OCI-LY1 (cell line): ENCODE results near the gene CCNY.

ENCODE experiments used
- EZH2 ChIP-seq: fragments of 200-600 bp; sonication (generic), shearing (Covaris generic); IDR thresholded peaks from 2 replicates; pipeline ENCODE4 v1.8.0; 2017; ENCODE audit warnings: borderline replicate concordance, mixed run types, mild to moderate bottlenecking, antibody characterized with exemption, low read length, moderate library complexity, mixed read lengths
- TF ChIP-seq, protein P1 (sequence below): fragments of 200-600 bp; sonication (generic), shearing (Covaris generic); IDR thresholded peaks from 2 replicates; pipeline ENCODE4 v1.5.1; 2017; ENCODE audit warnings: mild to moderate bottlenecking, antibody characterized with exemption, low read length, moderate library complexity, mixed read lengths

DNA sequence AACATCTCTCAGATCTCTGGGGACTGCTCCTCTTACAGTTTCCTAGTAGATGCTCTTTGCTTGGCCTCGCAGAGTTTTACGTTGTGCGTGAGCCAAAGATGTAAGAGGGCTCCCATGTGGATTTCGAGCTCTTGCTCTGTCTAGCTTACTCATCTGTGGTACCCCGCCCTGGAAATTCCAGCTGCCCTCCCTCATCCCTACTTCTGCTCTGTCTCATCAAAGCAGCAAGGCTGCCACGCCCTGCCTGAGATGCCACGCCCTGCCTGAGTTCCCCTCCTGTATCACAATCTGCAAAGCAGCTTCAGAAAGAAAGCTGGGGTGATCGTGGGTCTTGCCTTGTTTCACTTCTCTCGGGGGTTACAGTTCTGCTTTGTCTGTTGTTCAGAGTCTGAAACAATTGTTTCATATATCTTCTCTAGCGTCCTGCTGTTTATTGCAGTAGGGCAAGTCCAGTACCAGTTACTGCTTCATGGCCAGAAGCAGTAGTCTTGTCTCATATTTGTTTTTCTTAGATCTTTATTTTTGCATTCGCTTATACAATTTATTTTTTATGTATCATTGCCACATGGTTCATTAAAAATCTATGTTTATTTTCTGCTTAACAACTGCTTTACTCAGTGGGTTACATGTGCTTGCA, 36.1 kb upstream of the CCNY start:
- TF ChIP-seq, protein P1, sequence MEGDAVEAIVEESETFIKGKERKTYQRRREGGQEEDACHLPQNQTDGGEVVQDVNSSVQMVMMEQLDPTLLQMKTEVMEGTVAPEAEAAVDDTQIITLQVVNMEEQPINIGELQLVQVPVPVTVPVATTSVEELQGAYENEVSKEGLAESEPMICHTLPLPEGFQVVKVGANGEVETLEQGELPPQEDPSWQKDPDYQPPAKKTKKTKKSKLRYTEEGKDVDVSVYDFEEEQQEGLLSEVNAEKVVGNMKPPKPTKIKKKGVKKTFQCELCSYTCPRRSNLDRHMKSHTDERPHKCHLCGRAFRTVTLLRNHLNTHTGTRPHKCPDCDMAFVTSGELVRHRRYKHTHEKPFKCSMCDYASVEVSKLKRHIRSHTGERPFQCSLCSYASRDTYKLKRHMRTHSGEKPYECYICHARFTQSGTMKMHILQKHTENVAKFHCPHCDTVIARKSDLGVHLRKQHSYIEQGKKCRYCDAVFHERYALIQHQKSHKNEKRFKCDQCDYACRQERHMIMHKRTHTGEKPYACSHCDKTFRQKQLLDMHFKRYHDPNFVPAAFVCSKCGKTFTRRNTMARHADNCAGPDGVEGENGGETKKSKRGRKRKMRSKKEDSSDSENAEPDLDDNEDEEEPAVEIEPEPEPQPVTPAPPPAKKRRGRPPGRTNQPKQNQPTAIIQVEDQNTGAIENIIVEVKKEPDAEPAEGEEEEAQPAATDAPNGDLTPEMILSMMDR, result no peak
- no peak for TF ChIP-seq EZH2
